AG08396 (cell line): Measurements from ENCODE around the gene CCDC171.
"Not testable (repeated sequence)": the region's sequence is repeated elsewhere in the genome, so short reads cannot be mapped to it uniquely, and the experiment has no call there.

Experiments used
- DNase-seq: peaks from one replicate; pipeline ENCODE4 v3.0.0; 2012; ENCODE audit warnings: low spot score, mixed read lengths

Gene CCDC171

GRCh38 chr9:15552636-15553527, at the start of gene CCDC171:
Gene CCDC171 (plus strand): TSS chr9:15553043. CDS start chr9:15564089, 11,046 bp downstream.
- peak; percentile 99 for DNase-seq

GRCh38 chr9:15505921-15506320, 46.9 kb upstream of the CCDC171 start:
- no peak for DNase-seq

GRCh38 chr9:15509931-15510788, 42.7 kb upstream of the CCDC171 start:
- DNase-seq, result peak; percentile 66

- DNase-seq, result peak; percentile 88
These were observed 41.9 kb upstream of the CCDC171 start, which contains the start of gene PSIP1 for GRCh38 chr9:15510789-15511575. Gene PSIP1 (minus strand): TSS chr9:15510970. CDS start chr9:15510188, 782 bp downstream.

- no peak for DNase-seq
These were observed 40.6 kb upstream of the CCDC171 start for GRCh38 chr9:15512204-15512603.

- DNase-seq, result no peak
These were observed 40.0 kb upstream of the CCDC171 start for GRCh38 chr9:15512889-15513288.

GRCh38 chr9:15513335-15513734, 39.5 kb upstream of the CCDC171 start:
- DNase-seq, result no peak

GRCh38 chr9:15519831-15520230, 33.0 kb upstream of the CCDC171 start:
- DNase-seq, result no peak

- no peak for DNase-seq
These were observed 31.6 kb upstream of the CCDC171 start for GRCh38 chr9:15521254-15521653.

GRCh38 chr9:15522130-15522755, 30.6 kb upstream of the CCDC171 start:
- DNase-seq, result no peak

GRCh38 chr9:15524845-15525455, 27.9 kb upstream of the CCDC171 start:
- no peak for DNase-seq

- DNase-seq, result no peak
These were observed 26.9 kb upstream of the CCDC171 start for GRCh38 chr9:15525958-15526357.

- DNase-seq, result not testable (repeated sequence)
These were observed 25.8 kb upstream of the CCDC171 start for GRCh38 chr9:15527035-15527434.

- DNase-seq, result no peak
These were observed 23.1 kb upstream of the CCDC171 start for GRCh38 chr9:15529566-15530324.

GRCh38 chr9:15531380-15531779, 21.5 kb upstream of the CCDC171 start:
- no peak for DNase-seq

GRCh38 chr9:15541872-15542271, 11.0 kb upstream of the CCDC171 start:
- DNase-seq, result no peak

- no peak for DNase-seq
These were observed 10.2 kb upstream of the CCDC171 start for GRCh38 chr9:15542624-15543023.

- DNase-seq, result no peak
These were observed 9.6 kb upstream of the CCDC171 start for GRCh38 chr9:15543047-15543813.

- no peak for DNase-seq
These were observed 3.2 kb upstream of the CCDC171 start for GRCh38 chr9:15549611-15550010.

- no peak for DNase-seq
These were observed 670 bp downstream of the CCDC171 start for GRCh38 chr9:15553528-15553898.
